KMS-11 (cell line): ENCODE results near the gene MTHFD1.

Source experiments
- H2AFZ ChIP-seq: fragments of 200-600 bp; sonication (generic); 2 replicates; pipeline ENCODE4 v1.6.1; 2016; ENCODE audit warnings: antibody characterized with exemption, mixed run types, low read depth
- H3K27ac ChIP-seq: fragments of 200-600 bp; sonication (generic); 2 replicates; pipeline ENCODE4 v1.6.1; 2016; ENCODE audit warnings: mild to moderate bottlenecking, mixed run types
- H3K27me3 ChIP-seq: fragments of 200-600 bp; sonication (generic); 2 replicates; pipeline ENCODE4 v1.6.1; 2017; ENCODE audit warnings: mild to moderate bottlenecking, low read depth, mixed run types, moderate library complexity; ENCODE audit not compliant: insufficient read depth
- H3K36me3 ChIP-seq: fragments of 200-600 bp; sonication (generic); 2 replicates; pipeline ENCODE4 v1.6.1; 2017; ENCODE audit warnings: mild to moderate bottlenecking, mixed run types; ENCODE audit not compliant: insufficient read depth
- H3K4me1 ChIP-seq: fragments of 200-600 bp; sonication (generic); 2 replicates; pipeline ENCODE4 v1.6.1; 2016; ENCODE audit warnings: mild to moderate bottlenecking, low read depth, mixed run types; ENCODE audit not compliant: poor library complexity, severe bottlenecking
- H3K4me2 ChIP-seq: fragments of 200-600 bp; sonication (generic); 2 replicates; pipeline ENCODE4 v1.7.0; 2016; ENCODE audit warnings: mild to moderate bottlenecking, mixed run types
- H3K4me3 ChIP-seq: fragments of 200-600 bp; sonication (generic); IDR thresholded peaks from 2 replicates; pipeline ENCODE4 v1.6.1; 2017; ENCODE audit warnings: low read depth, low read length, mixed read lengths; ENCODE audit not compliant: insufficient read depth
- H3K79me2 ChIP-seq: fragments of 200-600 bp; sonication (generic); 2 replicates; pipeline ENCODE4 v1.6.1; 2016; ENCODE audit warnings: low read depth, mixed run types; ENCODE audit not compliant: insufficient read depth
- H3K9ac ChIP-seq: fragments of 200-600 bp; sonication (generic); 2 replicates; pipeline ENCODE4 v1.6.1; 2016; ENCODE audit warnings: mild to moderate bottlenecking, mixed run types
- H4K20me1 ChIP-seq: fragments of 200-600 bp; sonication (generic); 2 replicates; pipeline ENCODE4 v1.6.1; 2016; ENCODE audit warnings: mild to moderate bottlenecking, mixed run types; ENCODE audit not compliant: insufficient read depth
- TF ChIP-seq, protein P1 (sequence below): fragments of 200-600 bp; sonication (generic); conservative IDR thresholded peaks from 2 replicates; pipeline ENCODE4 v1.6.1; 2017; ENCODE audit warnings: low read depth, mild to moderate bottlenecking, antibody characterized with exemption, low read length, moderate library complexity, mixed read lengths

MTHFD1 gene

DNA sequence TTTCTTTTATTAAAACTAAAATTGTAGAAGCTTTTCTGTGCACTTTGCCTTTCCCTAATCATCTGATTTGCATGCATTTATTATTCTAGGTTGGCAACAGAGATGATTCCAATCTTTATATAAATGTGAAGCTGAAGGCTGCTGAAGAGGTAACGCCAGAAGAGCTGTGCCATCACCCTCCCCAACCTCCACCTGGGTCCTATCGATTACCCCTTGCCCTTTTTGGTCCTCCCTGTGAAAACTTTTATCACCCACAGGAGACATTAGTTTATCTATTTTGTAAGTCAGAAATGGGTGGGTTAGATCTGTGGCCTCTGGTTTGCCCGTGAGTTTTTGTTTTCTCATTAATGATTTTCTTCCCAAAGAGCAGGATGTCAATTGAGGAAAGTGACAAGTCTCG lies 22.8 kb downstream of the MTHFD1 start:
- Histone ChIP-seq H3K4me1 (peaks cover 16% of the 10 kb centered on the region), H3K36me3 (no peaks in the 10 kb centered on the region), H3K27ac (no peak overlapping the region), H3K4me3 (no peak overlapping the region), H3K4me2 (no peak overlapping the region), H3K9ac (no peak overlapping the region), H3K27me3 (no peaks in the 10 kb centered on the region), H4K20me1 (no peaks in the 10 kb centered on the region), H2AFZ (no peak overlapping the region), H3K79me2 (no peaks in the 10 kb centered on the region)
- TF ChIP-seq, protein P1, sequence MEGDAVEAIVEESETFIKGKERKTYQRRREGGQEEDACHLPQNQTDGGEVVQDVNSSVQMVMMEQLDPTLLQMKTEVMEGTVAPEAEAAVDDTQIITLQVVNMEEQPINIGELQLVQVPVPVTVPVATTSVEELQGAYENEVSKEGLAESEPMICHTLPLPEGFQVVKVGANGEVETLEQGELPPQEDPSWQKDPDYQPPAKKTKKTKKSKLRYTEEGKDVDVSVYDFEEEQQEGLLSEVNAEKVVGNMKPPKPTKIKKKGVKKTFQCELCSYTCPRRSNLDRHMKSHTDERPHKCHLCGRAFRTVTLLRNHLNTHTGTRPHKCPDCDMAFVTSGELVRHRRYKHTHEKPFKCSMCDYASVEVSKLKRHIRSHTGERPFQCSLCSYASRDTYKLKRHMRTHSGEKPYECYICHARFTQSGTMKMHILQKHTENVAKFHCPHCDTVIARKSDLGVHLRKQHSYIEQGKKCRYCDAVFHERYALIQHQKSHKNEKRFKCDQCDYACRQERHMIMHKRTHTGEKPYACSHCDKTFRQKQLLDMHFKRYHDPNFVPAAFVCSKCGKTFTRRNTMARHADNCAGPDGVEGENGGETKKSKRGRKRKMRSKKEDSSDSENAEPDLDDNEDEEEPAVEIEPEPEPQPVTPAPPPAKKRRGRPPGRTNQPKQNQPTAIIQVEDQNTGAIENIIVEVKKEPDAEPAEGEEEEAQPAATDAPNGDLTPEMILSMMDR: no peak

DNA sequence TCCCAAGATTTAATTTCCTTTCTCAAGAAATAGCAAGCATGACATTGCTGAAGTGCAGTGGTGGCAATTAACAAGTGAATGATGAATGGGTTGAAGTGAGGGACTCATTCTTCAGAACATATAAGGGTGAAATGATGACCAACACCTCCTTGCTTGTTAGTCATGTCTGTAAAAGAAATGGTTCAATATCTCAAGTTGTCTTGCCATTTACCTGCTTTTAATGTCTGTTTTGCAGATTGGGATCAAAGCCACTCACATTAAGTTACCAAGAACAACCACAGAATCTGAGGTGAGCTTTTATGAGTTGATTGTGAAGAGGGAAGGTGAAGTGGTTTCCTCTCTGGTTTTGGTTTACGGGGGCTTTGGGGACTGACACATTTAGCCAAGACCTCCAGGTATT lies 24.1 kb downstream of the MTHFD1 start:
- Histone ChIP-seq H3K4me3 (no peak overlapping the region), H3K27ac (no peak overlapping the region), H3K9ac (no peak overlapping the region), H3K4me2 (no peak overlapping the region), H3K27me3 (no peaks in the 10 kb centered on the region), H3K79me2 (no peaks in the 10 kb centered on the region), H3K36me3 (no peaks in the 10 kb centered on the region), H3K4me1 (peaks cover 29% of the 10 kb centered on the region), H2AFZ (no peak overlapping the region), H4K20me1 (no peaks in the 10 kb centered on the region)
- TF ChIP-seq, protein P1: no peak

DNA sequence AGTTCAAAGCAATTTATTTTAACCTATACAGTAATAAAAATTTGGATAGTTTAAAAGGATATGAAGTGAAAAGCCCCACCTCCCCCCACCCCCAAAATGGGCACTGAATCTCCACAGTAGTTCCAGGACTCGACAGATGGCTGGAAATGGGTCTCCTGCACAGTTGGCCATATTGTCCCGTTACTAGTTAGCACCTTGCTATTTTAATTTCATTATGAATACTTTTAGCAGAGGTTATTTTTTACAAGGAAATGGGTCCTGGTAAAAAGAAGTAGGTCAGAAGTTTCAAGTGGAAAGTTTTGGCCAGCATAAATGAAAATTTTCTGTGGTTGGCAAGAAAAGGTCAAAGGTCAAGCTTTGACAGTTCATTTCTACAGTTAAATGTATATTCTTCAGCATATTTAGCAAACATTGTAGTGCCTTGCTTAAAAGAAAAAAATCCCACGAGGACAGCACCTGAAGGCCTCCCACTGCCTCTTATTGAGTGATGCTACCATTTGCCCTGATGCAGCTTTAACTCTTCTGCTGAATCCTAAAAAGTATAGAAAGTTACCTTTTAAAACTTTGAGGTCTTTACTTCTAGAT lies 28.3 kb downstream of the MTHFD1 start:
- H3K27me3 ChIP-seq: no peaks in the 10 kb centered on the region
- TF ChIP-seq, protein P1: no peak
- no peaks in the 10 kb centered on the region for H3K79me2 ChIP-seq
- H3K36me3 ChIP-seq: no peaks in the 10 kb centered on the region
- H3K27ac ChIP-seq: no peak overlapping the region
- H2AFZ ChIP-seq: no peak overlapping the region
- H4K20me1 ChIP-seq: no peaks in the 10 kb centered on the region
- peak overlapping the region; percentile 51 for H3K4me2 ChIP-seq
- H3K9ac ChIP-seq: no peak overlapping the region
- H3K4me3 ChIP-seq: no peak overlapping the region
- H3K4me1 ChIP-seq: peaks cover 29% of the 10 kb centered on the region

DNA sequence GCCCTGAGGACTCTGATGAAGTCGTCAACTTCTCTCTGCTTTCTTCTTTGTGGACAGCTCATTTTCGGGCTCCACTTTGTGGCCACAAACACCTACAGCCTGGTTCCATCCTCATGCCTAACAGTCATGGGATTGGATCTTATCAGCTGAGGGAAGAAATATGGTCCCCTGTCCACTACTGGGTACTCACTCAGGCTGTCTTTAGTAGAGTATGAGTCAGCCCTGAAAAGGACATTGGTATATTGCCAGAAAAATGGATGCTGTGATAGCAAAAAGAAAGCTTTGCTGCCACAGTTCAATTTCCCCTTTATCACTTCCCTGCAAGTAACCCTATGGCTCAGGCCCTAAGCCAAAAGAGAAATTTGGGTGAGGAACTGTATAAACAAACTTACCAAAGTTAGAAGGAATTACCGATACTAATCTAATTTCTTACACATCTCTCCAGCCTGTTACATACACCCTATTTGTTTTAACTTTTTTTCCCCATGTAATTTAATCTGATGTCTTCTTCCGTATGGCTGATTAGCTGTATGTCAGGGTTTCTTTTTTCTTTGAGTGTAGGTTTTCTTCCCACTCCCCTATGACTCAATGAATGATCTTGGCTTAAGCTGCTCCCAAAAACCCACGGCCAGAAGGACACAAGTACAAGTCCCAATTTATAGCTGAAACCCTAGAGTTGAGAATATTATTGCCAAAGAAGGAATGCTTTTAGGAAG lies 29.1 kb downstream of the MTHFD1 start:
- no peak overlapping the region for H2AFZ ChIP-seq
- no peaks in the 10 kb centered on the region for H4K20me1 ChIP-seq
- no peak overlapping the region for H3K4me3 ChIP-seq
- TF ChIP-seq, protein P1: no peak
- H3K27ac ChIP-seq: no peak overlapping the region
- H3K4me1 ChIP-seq: peaks cover 33% of the 10 kb centered on the region
- H3K79me2 ChIP-seq: no peaks in the 10 kb centered on the region
- H3K27me3 ChIP-seq: no peaks in the 10 kb centered on the region
- H3K4me2 ChIP-seq: no peak overlapping the region; the same call in 1 of the 2 replicates
- H3K36me3 ChIP-seq: no peaks in the 10 kb centered on the region
- no peak overlapping the region for H3K9ac ChIP-seq
